Vagina (tissue), 2 donors: ENCODE data around the gene INPP4B. TPM values are rescaled to one million over a fixed set of nuclear protein-coding genes. Genes with fewer than 3 reads are reported as not detected.

ENCODE experiments used
- DNase-seq, 2 donors: peaks; one replicate each; pipeline ENCODE4 v3.0.0-alpha.2; 2017; ENCODE audit errors: extremely low spot score in 2 of 2
- H3K27ac ChIP-seq: fragments of 200-600 bp; sonication (generic); one replicate; pipeline ENCODE4 v1.5.1; 2019
- H3K27me3 ChIP-seq: fragments of 200-600 bp; sonication (generic); one replicate; pipeline ENCODE4 v1.5.1; 2019
- H3K36me3 ChIP-seq, 2 donors: fragments of 200-600 bp; sonication (generic); one replicate each; pipeline ENCODE4 v1.5.1; 2017 to 2019
- H3K4me1 ChIP-seq: fragments of 200-600 bp; sonication (generic); one replicate; pipeline ENCODE4 v1.5.1; 2019
- H3K4me3 ChIP-seq, 2 donors: fragments of 200-600 bp; sonication (generic); 1 replicate in 1 of 2; 2 replicates in 1 of 2; pipeline ENCODE4 v1.5.1; 2016 to 2019
- H3K9me3 ChIP-seq: fragments of 200-600 bp; sonication (generic); one replicate; pipeline ENCODE4 v1.5.1; 2019
- POLR2A ChIP-seq, 2 donors: fragments of 450-650 bp; IDR thresholded peaks; one replicate each; pipeline ENCODE4 v1.6.1; 2017; ENCODE audit warnings: antibody characterized with exemption in 2 of 2, mild to moderate bottlenecking in 2 of 2, moderate library complexity in 2 of 2
- POLR2AphosphoS5 ChIP-seq, 2 donors: sonication (generic); formaldehyde crosslinking; IDR thresholded peaks; one replicate each; pipeline ENCODE4 v1.9.0; 2017; ENCODE audit warnings: antibody characterized with exemption in 2 of 2, mild to moderate bottlenecking in 2 of 2, low read depth in 1 of 2; ENCODE audit not compliant: insufficient read depth in 1 of 2
- intact Hi-C: fragments of 100-400 bp; cut with DNase I; formaldehyde crosslinking; loops from one replicate; pipeline ENCODE4 v1.15.1; 2023
- total RNA-seq: library from RNA; depleted of rRNA; stranded (reverse); fragments of >200 nt; gene quantifications from one replicate; pipeline ENCODE4 v1.2.3, GENCODE V29; 2016
- TF ChIP-seq, protein P1 (sequence below), 3 experiments: fragments of 450-650 bp in 2 of 3; fragments of 200-600 bp in 1 of 3; sonication (generic) in 1 of 3; IDR thresholded peaks; one replicate each; pipeline ENCODE4 v1.5.1; 2017 to 2019; ENCODE audit warnings: antibody characterized with exemption in 3 of 3, mild to moderate bottlenecking in 2 of 3, moderate library complexity in 2 of 3

The INPP4B gene
- total RNA-seq, 1 donor from 2014 or later, result 21.1 TPM

DNA sequence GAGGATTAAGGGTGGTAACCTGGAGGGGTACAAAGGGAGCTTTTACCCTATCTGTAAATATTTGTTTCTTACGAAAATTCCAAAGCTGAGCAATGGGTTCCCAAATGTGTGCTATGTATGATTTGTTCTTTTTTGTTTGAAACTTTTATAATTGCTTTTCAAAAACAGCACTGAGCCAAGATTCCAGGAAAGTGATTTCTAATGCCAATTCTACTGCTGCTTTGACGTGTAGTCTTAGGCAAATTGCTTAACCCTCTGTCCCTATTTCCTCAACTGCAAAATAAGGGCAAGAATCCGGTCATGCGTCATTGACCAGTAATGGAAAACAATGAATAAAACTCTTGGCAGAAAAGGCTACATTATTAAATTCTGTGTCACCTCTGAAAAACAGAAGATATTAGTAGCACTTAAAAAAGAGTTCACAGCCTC, 755.0 kb downstream of the INPP4B start:
- Histone ChIP-seq H3K4me3 (no peak overlapping the region), H3K27ac (peak overlapping the region; percentile 64), H3K27me3 (no peaks in the 10 kb centered on the region), H3K9me3 (no peaks in the 10 kb centered on the region), H3K4me1 (peaks cover 28% of the 10 kb centered on the region), H3K36me3 (no peaks in the 10 kb centered on the region)
- intact Hi-C loops, result no loop called here
- no peak for DNase-seq
- peak; percentile 45 to 83 for TF ChIP-seq POLR2AphosphoS5 (IDR thresholded peaks at IDR 0.05; ENCODE audit: insufficient read depth in 1 of 2, low read depth in 1 of 2)
- TF ChIP-seq POLR2A (IDR thresholded peaks at IDR 0.05), result no peak
- TF ChIP-seq, protein P1, sequence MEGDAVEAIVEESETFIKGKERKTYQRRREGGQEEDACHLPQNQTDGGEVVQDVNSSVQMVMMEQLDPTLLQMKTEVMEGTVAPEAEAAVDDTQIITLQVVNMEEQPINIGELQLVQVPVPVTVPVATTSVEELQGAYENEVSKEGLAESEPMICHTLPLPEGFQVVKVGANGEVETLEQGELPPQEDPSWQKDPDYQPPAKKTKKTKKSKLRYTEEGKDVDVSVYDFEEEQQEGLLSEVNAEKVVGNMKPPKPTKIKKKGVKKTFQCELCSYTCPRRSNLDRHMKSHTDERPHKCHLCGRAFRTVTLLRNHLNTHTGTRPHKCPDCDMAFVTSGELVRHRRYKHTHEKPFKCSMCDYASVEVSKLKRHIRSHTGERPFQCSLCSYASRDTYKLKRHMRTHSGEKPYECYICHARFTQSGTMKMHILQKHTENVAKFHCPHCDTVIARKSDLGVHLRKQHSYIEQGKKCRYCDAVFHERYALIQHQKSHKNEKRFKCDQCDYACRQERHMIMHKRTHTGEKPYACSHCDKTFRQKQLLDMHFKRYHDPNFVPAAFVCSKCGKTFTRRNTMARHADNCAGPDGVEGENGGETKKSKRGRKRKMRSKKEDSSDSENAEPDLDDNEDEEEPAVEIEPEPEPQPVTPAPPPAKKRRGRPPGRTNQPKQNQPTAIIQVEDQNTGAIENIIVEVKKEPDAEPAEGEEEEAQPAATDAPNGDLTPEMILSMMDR (IDR thresholded peaks at IDR 0.05), result no peak

DNA sequence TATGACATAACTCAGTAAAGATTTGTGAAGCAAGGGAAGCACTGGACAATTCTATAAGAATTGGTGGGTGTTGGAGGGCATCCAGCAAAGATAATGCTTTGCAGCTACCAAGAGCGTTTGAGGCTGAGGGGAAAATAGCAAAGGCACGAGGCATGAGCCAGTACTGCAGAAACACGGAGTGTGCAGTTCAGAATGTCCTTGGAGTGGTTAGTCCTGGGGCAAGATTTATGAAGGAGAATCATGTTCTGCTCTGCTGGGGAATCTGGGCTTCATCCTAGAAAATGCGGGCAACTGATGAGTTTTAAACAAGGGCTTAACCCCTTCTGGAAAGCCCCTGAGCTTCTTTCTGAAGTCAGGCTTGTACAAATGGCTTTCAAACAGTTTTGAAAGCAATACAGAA, 757.2 kb downstream of the INPP4B start:
- H3K27ac ChIP-seq, result no peak overlapping the region
- no peaks in the 10 kb centered on the region for H3K9me3 ChIP-seq
- TF ChIP-seq, protein P1 (IDR thresholded peaks at IDR 0.05), result no peak
- TF ChIP-seq POLR2A (IDR thresholded peaks at IDR 0.05), result no peak
- no peak for TF ChIP-seq POLR2AphosphoS5 (IDR thresholded peaks at IDR 0.05; ENCODE audit: insufficient read depth in 1 of 2, low read depth in 1 of 2)
- intact Hi-C loops, result no loop called here
- peaks cover 21% of the 10 kb centered on the region for H3K4me1 ChIP-seq
- no peak overlapping the region for H3K4me3 ChIP-seq
- no peaks in the 10 kb centered on the region for H3K27me3 ChIP-seq
- no peaks in the 10 kb centered on the region for H3K36me3 ChIP-seq
- no peak for DNase-seq

DNA sequence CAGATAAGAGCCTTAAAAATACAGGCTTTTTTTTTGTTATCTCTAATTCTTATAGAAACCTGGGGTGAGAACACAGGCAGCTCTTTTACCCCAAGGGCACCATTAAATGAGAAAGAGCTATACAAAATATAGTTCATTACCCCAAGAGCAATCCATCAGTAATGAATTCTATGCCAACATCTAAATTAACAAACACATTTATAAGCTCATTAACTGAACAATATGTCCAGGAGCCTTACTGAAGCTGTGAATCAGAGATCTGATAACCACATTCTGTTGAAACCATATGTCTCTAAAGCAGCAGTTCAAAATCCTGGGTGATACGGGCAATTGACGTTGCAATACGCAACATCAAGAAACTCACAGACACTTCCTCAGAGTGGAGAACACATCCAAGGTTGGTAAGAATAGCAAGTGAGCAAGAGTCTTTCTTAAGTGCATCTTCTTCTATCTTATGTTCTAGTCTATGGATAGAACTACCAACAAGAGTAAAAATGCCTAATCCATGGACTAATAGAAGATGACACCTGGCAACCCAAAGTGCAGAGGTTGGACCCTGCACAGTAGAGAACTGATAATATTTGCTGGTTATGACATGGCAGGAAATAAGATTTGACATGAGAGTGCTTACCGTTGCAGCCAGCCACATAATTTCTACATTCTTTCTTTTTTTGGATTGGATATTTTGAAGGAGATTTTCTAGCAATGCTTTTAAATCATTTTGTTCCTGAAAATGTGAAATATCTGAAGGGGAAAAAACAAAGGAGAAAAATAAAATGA, 760.4 kb downstream of the INPP4B start:
- intact Hi-C loops, result no loop called here

DNA sequence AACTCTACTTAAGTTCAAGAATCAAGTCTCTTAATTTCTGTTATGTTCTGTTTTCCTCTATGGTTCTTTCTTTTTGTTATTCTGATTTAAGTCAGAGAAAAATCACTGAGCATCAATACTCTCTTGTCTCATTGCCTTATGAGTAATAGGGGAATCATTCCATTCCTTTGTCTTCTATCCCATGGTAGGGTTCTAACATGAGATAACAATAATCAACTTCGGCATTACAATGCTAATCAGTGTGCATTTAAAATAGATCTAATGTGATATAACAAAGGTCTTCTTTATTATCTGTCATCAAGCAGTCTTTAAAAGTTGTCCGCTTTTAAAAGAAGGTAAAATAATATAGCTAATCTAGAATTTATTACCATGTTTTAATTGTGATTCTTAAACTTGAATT, 762.8 kb downstream of the INPP4B start:
- no peaks in the 10 kb centered on the region for H3K27me3 ChIP-seq
- intact Hi-C loops, result no loop called here
- no peaks in the 10 kb centered on the region for H3K9me3 ChIP-seq
- no peaks in the 10 kb centered on the region for H3K36me3 ChIP-seq
- no peak overlapping the region for H3K4me3 ChIP-seq
- TF ChIP-seq POLR2A (IDR thresholded peaks at IDR 0.05) (no peak), POLR2AphosphoS5 (IDR thresholded peaks at IDR 0.05; ENCODE audit: insufficient read depth in 1 of 2, low read depth in 1 of 2) (no peak)
- TF ChIP-seq, protein P1 (IDR thresholded peaks at IDR 0.05), result no peak
- H3K4me1 ChIP-seq, result no peaks in the 10 kb centered on the region
- DNase-seq, result no peak
- H3K27ac ChIP-seq, result no peak overlapping the region

More for the DNA sequence above, 760.4 kb downstream of the INPP4B start:
- Histone ChIP-seq H3K4me3 (no peak overlapping the region), H3K27ac (no peak overlapping the region), H3K36me3 (no peaks in the 10 kb centered on the region), H3K27me3 (no peaks in the 10 kb centered on the region), H3K4me1 (peaks cover 3% of the 10 kb centered on the region), H3K9me3 (no peaks in the 10 kb centered on the region)
- TF ChIP-seq POLR2A (IDR thresholded peaks at IDR 0.05) (no peak), POLR2AphosphoS5 (IDR thresholded peaks at IDR 0.05; ENCODE audit: insufficient read depth in 1 of 2, low read depth in 1 of 2) (no peak)
- TF ChIP-seq, protein P1 (IDR thresholded peaks at IDR 0.05), result no peak
- no peak for DNase-seq

DNA sequence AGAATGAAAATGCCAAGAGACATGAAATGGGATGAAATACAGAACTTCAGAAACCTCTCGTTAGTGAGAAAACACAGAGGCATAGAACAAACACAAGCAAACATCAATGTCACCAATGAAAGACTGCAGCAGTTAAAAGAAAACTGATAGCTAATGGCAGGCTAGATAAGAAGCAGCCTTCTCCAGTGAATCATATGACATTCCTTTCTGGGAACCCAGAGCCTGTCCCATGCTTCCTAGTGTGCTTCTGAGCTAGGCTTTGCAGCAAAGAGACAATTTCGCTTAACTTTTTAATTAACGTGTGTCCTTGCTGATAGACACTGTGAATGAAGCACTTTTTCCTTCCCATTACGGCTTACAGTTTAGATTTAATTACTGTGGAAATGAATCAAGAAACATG, 765.1 kb downstream of the INPP4B start:
- no peak for TF ChIP-seq POLR2A (IDR thresholded peaks at IDR 0.05)
- TF ChIP-seq, protein P1 (IDR thresholded peaks at IDR 0.05), result no peak
- no peak for TF ChIP-seq POLR2AphosphoS5 (IDR thresholded peaks at IDR 0.05; ENCODE audit: insufficient read depth in 1 of 2, low read depth in 1 of 2)
- no peaks in the 10 kb centered on the region for H3K36me3 ChIP-seq
- H3K27me3 ChIP-seq, result no peaks in the 10 kb centered on the region
- H3K9me3 ChIP-seq, result no peaks in the 10 kb centered on the region
- no peaks in the 10 kb centered on the region for H3K4me1 ChIP-seq
- intact Hi-C loops, result no loop called here
- DNase-seq, result no peak
- H3K27ac ChIP-seq, result no peak overlapping the region
- no peak overlapping the region for H3K4me3 ChIP-seq
